Stimulated activated CD8-positive, alpha-beta memory T cell treated with anti-CD3 and anti-CD28 coated beads, Interleukin-15, amount 100 ng/mL, for 4 hours (primary cell): ENCODE results near the gene INPP5J.
"Not testable (repeated sequence)": the region's sequence is repeated elsewhere in the genome, so short reads cannot be mapped to it uniquely, and the experiment has no call there.

Experiments
- DNase-seq, 2 donors: peaks; one replicate each; pipeline ENCODE4 v3.0.0-alpha.2; 2020; ENCODE audit warnings: low read depth in 2 of 2

INPP5J gene

GRCh38 chr22:31148953-31149627, 26.3 kb downstream of the INPP5J start:
- no peak for DNase-seq

- DNase-seq = no peak
These were observed 27.8 kb downstream of the INPP5J start for GRCh38 chr22:31150615-31151014.

- no peak for DNase-seq
These were observed 29.1 kb downstream of the INPP5J start for GRCh38 chr22:31151872-31152271.

- no peak for DNase-seq
These were observed 30.6 kb downstream of the INPP5J start for GRCh38 chr22:31153357-31153756.

- no peak for DNase-seq
These were observed 32.2 kb downstream of the INPP5J start for GRCh38 chr22:31154975-31155374.

- DNase-seq = no peak
These were observed 32.7 kb downstream of the INPP5J start for GRCh38 chr22:31155422-31155821.

- DNase-seq = no peak
These were observed 37.7 kb downstream of the INPP5J start for GRCh38 chr22:31160328-31160978.

GRCh38 chr22:31161386-31161785, 38.6 kb downstream of the INPP5J start:
- DNase-seq = no peak

- DNase-seq = no peak
These were observed 39.4 kb downstream of the INPP5J start for GRCh38 chr22:31162015-31162765.

GRCh38 chr22:31170971-31171370, 48.2 kb downstream of the INPP5J start:
- no peak for DNase-seq

GRCh38 chr22:31171734-31172133, 49.0 kb downstream of the INPP5J start:
- DNase-seq = not testable (repeated sequence)

- DNase-seq = no peak
These were observed 50.8 kb downstream of the INPP5J start for GRCh38 chr22:31173386-31174145.

GRCh38 chr22:31176923-31177322, 54.2 kb downstream of the INPP5J start:
- no peak for DNase-seq

GRCh38 chr22:31177420-31178162, 54.8 kb downstream of the INPP5J start:
- DNase-seq = no peak

- no peak for DNase-seq
These were observed 56.1 kb downstream of the INPP5J start for GRCh38 chr22:31178859-31179258.

GRCh38 chr22:31179345-31179744, 56.6 kb downstream of the INPP5J start:
- no peak for DNase-seq

GRCh38 chr22:31184015-31184414, 61.2 kb downstream of the INPP5J start:
- DNase-seq = no peak
